ENCODE results near the gene GBF1. TPM values are rescaled to one million over a fixed set of nuclear protein-coding genes. Genes with fewer than 3 reads are reported as not detected.

The GBF1 gene
- total and polyA plus RNA-seq, 2 of the 13 experiments (the other 11 are each of a cell fraction or from before 2014, with no cell fraction given): 17.1 to 21.9 TPM

DNA sequence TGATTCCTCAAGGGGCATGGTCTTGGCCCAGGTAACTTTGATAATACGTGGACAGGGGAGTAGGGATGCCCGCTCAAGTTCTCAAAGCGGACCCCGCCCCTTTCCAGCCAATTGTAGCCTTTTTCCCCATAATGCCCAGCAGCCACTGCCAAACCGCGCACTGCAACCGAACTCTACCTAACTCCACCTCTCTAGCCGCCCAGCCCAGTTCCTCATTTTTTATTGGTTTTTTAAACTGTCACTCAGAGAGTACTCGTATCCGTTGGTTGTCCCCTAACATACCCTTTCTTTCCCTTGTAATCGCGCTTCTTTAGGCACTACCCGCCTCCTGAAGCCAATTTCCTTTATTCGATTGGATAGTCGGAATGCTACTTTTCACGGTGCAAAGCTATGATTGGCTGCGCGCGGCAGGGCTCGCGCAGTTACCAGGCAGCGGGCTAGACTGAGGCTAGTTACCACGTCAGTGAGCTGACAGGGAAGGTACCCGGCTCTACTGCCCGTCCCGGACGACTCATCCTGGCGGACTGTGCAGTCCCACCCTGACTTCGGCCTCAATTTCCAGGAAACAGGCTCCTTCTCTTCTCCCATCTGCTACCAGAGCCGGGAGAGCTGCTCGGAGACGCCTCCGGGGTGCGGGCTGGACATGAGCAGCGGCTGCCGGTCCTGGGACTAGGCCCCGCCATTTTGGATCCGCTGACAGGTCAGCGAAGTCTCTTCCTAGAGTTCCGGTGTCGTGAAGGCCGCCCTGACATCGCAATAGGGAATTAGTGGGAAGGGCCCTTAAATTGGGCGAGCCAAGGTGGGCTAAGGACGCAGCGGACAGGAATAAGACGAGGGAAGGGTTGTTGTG, at the start of gene GBF1 (continued):
- TF ChIP-seq ZSCAN12 (CRISPR knock-in tag; IDR thresholded peaks at IDR 0.05): 0 out of 2 replicates have a peak, but pooled peaks have one; percentile 36
- no peak for TF ChIP-seq MYNN (CRISPR knock-in tag; IDR thresholded peaks at IDR 0.05; ENCODE audit: low read depth)
- no peak for TF ChIP-seq MAF1 (CRISPR knock-in tag; IDR thresholded peaks at IDR 0.05; ENCODE audit: borderline replicate concordance)
- no peak for TF ChIP-seq CC2D1A (CRISPR knock-in tag; IDR thresholded peaks at IDR 0.05)
- no peak for TF ChIP-seq ZNF264 (CRISPR knock-in tag; IDR thresholded peaks at IDR 0.05)
- peak; percentile 97 for TF ChIP-seq PHF8 (CRISPR knock-in tag; IDR thresholded peaks at IDR 0.05)
- TF ChIP-seq ZNF790 (CRISPR knock-in tag; IDR thresholded peaks at IDR 0.05; ENCODE audit: borderline replicate concordance): no peak
- TF ChIP-seq TBP (CRISPR knock-in tag; IDR thresholded peaks at IDR 0.05): no peak
- peak; percentile 68; the same call in 1 of the 2 replicates for TF ChIP-seq DR1 (CRISPR knock-in tag; IDR thresholded peaks at IDR 0.05)
- no peak for TF ChIP-seq BHLHE40 (IDR thresholded peaks at IDR 0.05; ENCODE audit: low read length)
- no peak for TF ChIP-seq ZFP62 (CRISPR knock-in tag; IDR thresholded peaks at IDR 0.05)
- no peak for TF ChIP-seq CHCHD3 (CRISPR knock-in tag; IDR thresholded peaks at IDR 0.05)
- TF ChIP-seq TSC22D2 (CRISPR knock-in tag; IDR thresholded peaks at IDR 0.05; ENCODE audit: borderline replicate concordance): no peak
- TF ChIP-seq ZNF501 (CRISPR knock-in tag; IDR thresholded peaks at IDR 0.05): peak; percentile 85
- TF ChIP-seq ZNF777 (CRISPR knock-in tag; IDR thresholded peaks at IDR 0.05): peak; percentile 26; the same call in 1 of the 2 replicates
- TF ChIP-seq, protein P1, sequence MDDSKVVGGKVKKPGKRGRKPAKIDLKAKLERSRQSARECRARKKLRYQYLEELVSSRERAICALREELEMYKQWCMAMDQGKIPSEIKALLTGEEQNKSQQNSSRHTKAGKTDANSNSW (CRISPR knock-in tag; IDR thresholded peaks at IDR 0.05; ENCODE audit: borderline replicate concordance): no peak
- TF ChIP-seq, protein P2, sequence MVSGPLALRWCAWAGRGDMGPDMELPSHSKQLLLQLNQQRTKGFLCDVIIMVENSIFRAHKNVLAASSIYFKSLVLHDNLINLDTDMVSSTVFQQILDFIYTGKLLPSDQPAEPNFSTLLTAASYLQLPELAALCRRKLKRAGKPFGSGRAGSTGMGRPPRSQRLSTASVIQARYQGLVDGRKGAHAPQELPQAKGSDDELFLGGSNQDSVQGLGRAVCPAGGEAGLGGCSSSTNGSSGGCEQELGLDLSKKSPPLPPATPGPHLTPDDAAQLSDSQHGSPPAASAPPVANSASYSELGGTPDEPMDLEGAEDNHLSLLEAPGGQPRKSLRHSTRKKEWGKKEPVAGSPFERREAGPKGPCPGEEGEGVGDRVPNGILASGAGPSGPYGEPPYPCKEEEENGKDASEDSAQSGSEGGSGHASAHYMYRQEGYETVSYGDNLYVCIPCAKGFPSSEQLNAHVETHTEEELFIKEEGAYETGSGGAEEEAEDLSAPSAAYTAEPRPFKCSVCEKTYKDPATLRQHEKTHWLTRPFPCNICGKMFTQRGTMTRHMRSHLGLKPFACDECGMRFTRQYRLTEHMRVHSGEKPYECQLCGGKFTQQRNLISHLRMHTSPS (CRISPR knock-in tag; IDR thresholded peaks at IDR 0.05; ENCODE audit: low read depth): no peak; the same call in 1 of the 2 replicates
- TF ChIP-seq ZNF484 (CRISPR knock-in tag; IDR thresholded peaks at IDR 0.05; ENCODE audit: borderline replicate concordance, low read depth): no peak
- TF ChIP-seq ZNF652 (CRISPR knock-in tag; IDR thresholded peaks at IDR 0.05; ENCODE audit: borderline replicate concordance, low read depth): no peak
- no peak for TF ChIP-seq HDAC6 (IDR thresholded peaks at IDR 0.05; ENCODE audit: low read depth, low read length)
- TF ChIP-seq JUNB (CRISPR knock-in tag; IDR thresholded peaks at IDR 0.05; ENCODE audit: borderline replicate concordance): no peak
- peak; percentile 67; the same call in 1 of the 2 replicates for TF ChIP-seq ZNF431 (CRISPR knock-in tag; IDR thresholded peaks at IDR 0.05; ENCODE audit: borderline replicate concordance, low read depth)
- no peak; the same call in 1 of the 2 replicates for TF ChIP-seq ZNF747 (CRISPR knock-in tag; IDR thresholded peaks at IDR 0.05; ENCODE audit: borderline replicate concordance)
- peak; percentile 21; the same call in 1 of the 2 replicates for TF ChIP-seq MIXL1 (CRISPR knock-in tag; IDR thresholded peaks at IDR 0.05)
- peak; percentile 84; the same call in 1 of the 2 replicates for TF ChIP-seq ZNF598 (CRISPR knock-in tag; IDR thresholded peaks at IDR 0.05; ENCODE audit: borderline replicate concordance)
- 0 out of 2 replicates have a peak, but pooled peaks have one; percentile 21 for TF ChIP-seq GATAD2A (CRISPR knock-in tag; IDR thresholded peaks at IDR 0.05)
- peak; percentile 31 for TF ChIP-seq ZSCAN9 (CRISPR knock-in tag; IDR thresholded peaks at IDR 0.05; ENCODE audit: borderline replicate concordance)
- TF ChIP-seq ZNF614 (CRISPR knock-in tag; IDR thresholded peaks at IDR 0.05; ENCODE audit: borderline replicate concordance): no peak
- TF ChIP-seq, protein P3, sequence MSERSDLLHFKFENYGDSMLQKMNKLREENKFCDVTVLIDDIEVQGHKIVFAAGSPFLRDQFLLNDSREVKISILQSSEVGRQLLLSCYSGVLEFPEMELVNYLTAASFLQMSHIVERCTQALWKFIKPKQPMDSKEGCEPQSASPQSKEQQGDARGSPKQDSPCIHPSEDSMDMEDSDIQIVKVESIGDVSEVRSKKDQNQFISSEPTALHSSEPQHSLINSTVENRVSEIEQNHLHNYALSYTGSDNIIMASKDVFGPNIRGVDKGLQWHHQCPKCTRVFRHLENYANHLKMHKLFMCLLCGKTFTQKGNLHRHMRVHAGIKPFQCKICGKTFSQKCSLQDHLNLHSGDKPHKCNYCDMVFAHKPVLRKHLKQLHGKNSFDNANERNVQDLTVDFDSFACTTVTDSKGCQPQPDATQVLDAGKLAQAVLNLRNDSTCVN (CRISPR knock-in tag; IDR thresholded peaks at IDR 0.05; ENCODE audit: borderline replicate concordance): no peak
